GM15510 (cell line): ENCODE measurements around the gene TGDS.

ENCODE experiments used
- POLR2A ChIP-seq: IDR thresholded peaks from 3 replicates; pipeline ENCODE4 v1.6.1; 2011; ENCODE audit warnings: borderline replicate concordance; ENCODE audit not compliant: insufficient read length; ENCODE audit errors: extremely low read depth

Gene TGDS

GRCh38 chr13:94595950-94596574 lies at the start of gene TGDS:
Gene TGDS (minus strand): TSS chr13:94596152. CDS start chr13:94596136, 16 bp downstream.
- TF ChIP-seq POLR2A, result peak; percentile 98

- TF ChIP-seq POLR2A, result no peak
These were observed 45.5 kb upstream of the TGDS start for GRCh38 chr13:94641409-94641941.

- no peak for TF ChIP-seq POLR2A
These were observed 44.8 kb upstream of the TGDS start for GRCh38 chr13:94640721-94641120.

- TF ChIP-seq POLR2A, result no peak
These were observed 41.1 kb upstream of the TGDS start for GRCh38 chr13:94636942-94637578.

- TF ChIP-seq POLR2A, result no peak
These were observed 36.5 kb upstream of the TGDS start for GRCh38 chr13:94632226-94632980.

- TF ChIP-seq POLR2A, result no peak
These were observed 34.9 kb upstream of the TGDS start for GRCh38 chr13:94630858-94631257.

GRCh38 chr13:94623316-94623715 lies 27.4 kb upstream of the TGDS start:
- no peak for TF ChIP-seq POLR2A

- TF ChIP-seq POLR2A, result no peak
These were observed 26.4 kb upstream of the TGDS start for GRCh38 chr13:94622344-94622743.

- no peak for TF ChIP-seq POLR2A
These were observed 24.4 kb upstream of the TGDS start for GRCh38 chr13:94620286-94620896.

- TF ChIP-seq POLR2A, result no peak
These were observed 21.5 kb upstream of the TGDS start for GRCh38 chr13:94617389-94618000.

- no peak for TF ChIP-seq POLR2A
These were observed 17.1 kb upstream of the TGDS start for GRCh38 chr13:94613051-94613450.

GRCh38 chr13:94612050-94612449 lies 16.1 kb upstream of the TGDS start:
- no peak for TF ChIP-seq POLR2A

GRCh38 chr13:94610475-94610874 lies 14.5 kb upstream of the TGDS start:
- TF ChIP-seq POLR2A, result no peak

GRCh38 chr13:94609196-94609595 lies 13.2 kb upstream of the TGDS start:
- TF ChIP-seq POLR2A, result no peak

- TF ChIP-seq POLR2A, result no peak
These were observed 12.6 kb upstream of the TGDS start for GRCh38 chr13:94608586-94608985.
